RPMI8226 (cell line): ENCODE results near the gene CIBAR2.
A peak's percentile ranks its signal among the peaks of the same experiment; 100 is the strongest.

Source experiments
- DNase-seq: peaks from one replicate; pipeline ENCODE4 v3.0.0-alpha.2; 2015

CIBAR2 gene

DNA sequence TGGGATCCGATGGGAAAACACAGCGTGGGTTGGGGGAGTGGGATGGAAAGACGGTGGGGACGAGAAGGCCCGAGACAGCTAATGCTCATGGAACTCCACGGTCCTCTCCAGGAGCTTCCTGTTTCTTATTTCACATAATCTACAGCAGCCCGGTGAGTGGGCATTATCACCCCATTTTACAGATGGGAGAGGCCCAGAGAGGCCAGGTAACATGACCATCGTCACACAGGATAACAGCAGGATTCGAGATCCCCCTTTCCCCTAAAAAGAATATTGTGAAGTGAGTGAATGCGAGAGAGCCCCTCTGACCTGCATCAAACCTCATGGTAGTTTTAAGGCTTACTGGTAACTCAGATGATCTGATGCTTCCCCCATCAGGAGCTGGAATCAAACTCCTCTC lies 12.0 kb downstream of the CIBAR2 start:
- no peak for DNase-seq

DNA sequence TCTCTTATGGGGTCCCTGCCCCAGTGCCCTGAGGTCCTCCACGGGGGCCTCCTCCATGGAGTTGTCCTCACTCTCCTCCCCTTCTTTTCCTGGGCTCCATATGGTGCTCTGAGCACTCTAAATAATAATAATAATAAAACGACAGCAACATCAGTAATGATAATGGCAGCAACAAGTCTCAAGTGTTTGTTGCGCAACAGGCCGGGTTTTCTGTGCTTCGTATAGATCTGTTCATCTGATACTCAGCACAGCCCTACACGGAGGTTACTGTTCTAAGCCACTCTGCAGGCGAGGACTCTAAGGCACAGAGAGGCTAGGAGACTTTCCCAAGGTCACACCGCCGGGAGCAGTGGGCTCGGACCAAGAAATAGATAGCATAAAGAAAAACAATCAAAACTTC lies 13.7 kb downstream of the CIBAR2 start:
- no peak for DNase-seq

DNA sequence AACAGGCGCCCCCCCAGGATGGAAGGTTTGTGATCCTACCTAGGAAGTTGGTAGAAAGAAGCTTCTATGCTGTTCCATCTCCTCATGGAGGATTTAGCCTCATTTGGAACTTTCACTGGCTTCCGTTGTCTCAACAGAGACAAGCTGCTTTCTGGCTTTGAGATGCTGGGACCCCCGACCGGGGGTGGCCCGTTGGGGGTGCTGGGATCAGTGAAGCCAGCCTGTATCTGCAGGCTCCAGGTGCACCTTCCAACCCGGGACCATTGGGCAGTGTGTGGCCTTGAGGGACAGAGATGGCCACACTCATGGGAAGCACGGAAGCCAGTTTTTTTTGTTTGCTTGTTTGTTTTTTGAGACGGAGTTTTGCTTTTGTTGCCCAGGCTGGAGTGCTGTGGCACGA lies 15.4 kb downstream of the CIBAR2 start:
- no peak for DNase-seq

DNA sequence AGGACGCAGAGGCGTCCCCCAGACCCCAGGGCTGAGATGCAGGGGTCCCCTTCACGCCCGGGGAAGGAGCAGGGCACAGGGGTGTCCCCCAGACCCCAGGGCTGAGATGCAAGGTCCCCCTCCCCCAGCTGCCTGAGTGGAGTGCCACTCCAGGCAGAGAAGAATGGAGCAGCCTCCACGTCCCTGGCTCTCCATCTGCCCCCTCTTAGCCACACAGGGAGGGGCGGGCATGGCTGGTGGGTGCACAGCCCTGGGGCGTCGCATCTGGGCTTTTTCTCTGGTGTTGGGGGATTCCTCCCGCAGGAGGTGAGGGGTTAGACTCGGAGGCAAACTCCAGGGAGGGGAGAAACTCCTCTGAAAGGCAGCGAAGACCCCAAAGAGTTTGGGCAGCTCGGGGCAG lies 17.5 kb downstream of the CIBAR2 start:
- no peak for DNase-seq

DNA sequence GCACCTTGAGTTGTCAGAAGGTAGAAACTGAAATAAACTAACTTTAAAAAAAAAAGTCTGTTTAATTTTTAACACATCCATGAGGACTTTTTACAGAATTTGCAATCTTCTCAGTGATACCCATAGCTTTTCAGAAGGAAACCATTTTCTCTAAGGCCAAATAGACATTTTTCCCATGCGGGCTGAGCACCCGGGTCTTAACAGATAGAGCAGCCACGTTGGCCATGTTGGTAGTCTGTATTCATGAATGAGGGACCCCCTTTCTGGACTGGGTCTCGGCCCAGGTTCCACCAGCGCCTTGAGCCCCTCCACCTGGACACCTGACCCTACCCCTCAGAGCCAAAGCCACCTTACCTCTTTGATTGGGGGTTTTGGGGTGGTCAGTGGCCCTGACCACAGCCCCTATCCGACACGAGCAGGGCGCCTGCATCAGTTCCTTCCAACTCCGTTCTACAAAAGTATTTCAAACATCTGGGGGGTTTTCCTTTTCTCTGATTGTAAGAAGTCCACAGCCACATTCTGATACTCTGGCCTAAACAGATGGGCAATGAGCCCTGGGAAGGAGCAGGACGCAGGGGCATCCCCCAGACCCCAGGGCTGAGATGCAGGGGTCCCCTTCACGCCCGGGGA lies 18.0 kb downstream of the CIBAR2 start:
- DNase-seq = no peak

DNA sequence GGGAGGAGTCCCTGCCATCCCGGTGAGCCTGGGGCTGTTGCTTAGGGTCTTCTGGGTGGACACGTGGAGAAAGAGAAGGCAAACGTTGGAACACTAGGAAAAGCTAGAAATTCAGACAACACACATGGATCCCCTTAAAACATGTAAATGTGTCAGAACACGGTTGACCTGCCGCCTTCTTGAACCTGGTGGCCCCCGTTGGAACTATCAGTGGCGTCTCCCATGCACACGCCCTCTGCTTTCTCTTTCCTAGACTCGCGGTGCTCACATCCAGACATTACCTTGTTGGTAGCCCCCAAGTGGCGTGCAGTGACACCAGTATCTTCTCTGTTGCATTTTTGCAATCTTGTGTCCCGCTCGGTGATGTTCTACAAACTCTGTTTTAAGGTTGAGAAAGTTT lies 18.6 kb downstream of the CIBAR2 start:
- DNase-seq = no peak

DNA sequence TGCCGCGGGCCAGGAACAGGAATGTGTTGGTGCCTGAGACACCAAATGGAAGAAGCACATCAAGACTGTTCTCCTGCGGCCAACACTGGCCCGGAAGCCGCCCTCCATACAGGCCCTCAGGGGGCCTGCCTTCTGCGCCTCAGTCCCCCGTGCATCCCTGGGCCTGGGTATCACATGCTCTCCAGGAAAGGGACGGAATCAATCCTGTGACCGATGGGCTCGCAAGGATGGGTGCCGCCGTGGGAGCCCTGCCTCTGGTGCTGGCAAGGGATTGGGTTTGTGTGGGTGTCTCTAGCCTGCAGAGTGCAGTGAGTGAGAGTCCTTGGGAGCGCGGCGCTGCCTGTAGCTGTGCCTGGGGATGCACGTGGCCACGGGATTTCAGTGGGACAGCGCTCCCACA lies 19.4 kb downstream of the CIBAR2 start:
- DNase-seq = no peak

DNA sequence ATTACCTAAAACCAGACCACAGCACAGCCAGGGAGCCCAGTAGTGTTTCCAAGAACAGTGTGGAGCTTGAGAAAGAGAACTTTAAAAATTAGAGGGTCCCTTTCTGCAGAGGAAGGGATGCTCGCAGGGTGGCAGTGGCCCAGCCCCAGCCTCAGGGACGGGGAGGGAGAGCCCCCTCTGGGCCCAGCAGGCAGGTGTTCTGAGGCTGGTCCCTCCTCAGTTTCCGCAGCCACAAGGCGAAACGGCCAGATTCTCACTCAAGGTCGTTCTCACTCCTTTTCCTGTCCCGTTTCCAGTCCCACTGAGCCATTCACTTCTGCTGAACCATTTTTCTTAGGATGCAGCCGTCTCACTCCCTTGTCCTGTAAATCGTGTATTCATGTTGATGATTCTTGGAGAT lies 20.0 kb downstream of the CIBAR2 start:
- DNase-seq = no peak

DNA sequence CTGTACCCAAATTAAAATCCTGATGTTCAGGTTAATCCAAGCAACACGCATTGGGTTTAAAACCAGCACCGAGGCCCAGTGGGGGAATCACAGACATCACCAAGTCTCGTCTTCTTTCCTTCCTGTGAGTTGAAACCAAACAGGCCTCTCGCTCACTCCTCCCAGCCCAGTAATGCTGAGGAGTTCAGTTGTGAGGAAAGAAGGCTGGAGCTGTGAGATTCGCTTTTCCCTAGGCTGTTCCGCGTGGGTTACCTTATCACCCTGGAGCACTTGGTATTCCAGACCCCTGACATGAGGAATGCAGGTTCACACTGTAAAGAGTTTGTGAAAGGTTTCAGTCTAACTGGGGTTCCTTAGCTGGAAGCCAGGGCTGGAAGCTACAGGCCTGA lies 20.8 kb downstream of the CIBAR2 start:
- no peak for DNase-seq

DNA sequence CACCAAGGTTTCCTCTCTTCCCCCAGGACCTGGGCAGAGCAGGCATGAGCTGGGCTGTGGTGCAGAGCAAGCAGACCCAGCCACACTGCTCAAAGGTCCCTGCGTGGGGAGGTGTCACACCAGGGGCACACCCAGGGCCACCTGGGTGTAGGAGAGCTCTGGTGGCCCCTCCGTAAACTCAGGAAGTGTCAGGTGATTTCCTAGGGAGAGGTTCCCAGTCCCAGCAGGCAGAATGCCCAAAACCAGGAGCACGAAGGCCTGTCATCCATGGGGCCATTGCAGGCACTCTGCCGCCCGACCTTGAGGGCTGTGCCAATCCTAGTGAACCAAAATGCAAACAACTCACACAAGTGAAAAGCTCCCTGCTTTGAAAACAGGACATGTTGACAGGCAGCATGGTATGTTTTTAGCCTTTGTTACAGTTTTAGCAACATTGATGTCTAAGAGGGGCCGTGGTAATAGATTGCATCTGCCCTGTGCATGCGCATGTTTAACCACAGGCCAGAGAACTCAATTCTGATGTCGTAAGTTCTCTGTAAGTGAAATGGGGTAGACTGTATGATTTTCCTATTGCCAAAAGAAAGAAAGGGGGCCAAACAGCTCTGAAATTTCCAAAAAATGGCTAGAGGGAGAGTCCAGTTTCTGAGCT lies 21.3 kb downstream of the CIBAR2 start:
- no peak for DNase-seq

DNA sequence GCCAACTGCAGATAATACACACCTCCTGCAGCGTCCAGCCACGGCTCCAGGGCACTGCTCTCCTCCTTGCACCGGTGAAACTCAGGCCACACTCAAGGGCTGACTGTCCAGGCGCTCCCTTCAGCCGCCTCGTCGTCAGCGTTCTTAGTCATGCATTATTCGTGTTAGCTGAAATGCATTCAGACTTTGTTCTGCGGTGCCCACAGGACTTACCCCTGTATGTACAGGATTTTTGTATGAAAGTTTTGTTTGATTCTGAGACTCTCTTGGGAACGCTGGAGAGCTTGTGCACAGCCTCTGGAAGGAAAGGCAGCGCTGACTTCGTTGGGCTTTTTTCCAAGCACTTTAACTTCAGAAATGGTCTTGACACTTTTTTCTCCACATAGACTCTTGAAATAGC lies 22.1 kb downstream of the CIBAR2 start:
- DNase-seq = no peak

DNA sequence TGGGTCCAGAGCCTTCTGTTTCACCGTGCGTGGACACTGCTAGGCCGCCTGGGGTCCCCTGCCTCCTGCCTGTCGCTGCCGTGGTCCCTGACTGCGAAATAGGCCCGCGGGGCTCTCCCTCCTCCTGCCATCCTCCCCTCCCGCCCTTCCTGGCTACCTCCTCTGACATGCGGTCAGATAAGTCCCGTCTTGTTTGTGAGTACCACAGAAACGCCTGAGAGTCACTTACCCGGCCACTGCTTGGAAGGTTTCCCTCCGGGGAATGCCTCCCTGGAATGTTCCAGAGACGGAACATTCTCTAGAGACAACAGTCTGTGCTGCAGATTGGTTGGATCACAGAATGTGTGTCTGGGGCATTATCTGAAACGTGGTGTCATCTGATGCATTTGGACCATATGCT lies 22.7 kb downstream of the CIBAR2 start:
- no peak for DNase-seq

DNA sequence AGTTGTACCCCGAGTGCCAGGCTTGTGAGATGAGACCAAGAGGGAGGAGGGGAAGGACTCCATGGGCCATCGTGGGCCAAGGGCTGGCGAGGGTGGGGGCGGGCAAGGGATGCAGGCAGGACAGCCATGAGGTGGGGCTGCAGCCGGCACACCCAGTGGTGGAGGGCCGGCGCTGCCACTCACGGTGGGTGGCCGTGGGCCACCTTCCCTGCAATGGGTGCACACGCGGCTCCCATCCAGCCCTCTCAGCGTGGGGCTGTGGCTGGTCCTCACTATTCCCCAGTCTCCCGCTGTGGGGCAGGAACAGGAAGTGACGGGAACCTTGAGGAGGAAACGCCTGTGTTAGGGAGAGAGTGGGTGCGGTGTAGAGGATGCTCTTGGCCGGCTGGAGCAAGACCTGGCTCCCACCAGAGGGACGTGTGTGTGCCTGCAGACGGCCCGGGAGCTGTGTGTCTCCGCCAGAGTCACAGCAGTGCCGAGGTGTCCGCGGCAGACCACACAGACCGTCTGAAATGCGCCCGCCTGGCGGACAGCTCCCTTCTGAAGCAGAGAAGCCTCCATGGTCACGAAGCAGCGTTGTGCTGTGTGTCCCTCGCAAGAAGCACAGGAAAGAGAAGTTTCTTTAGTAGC lies 23.6 kb downstream of the CIBAR2 start:
- no peak for DNase-seq

DNA sequence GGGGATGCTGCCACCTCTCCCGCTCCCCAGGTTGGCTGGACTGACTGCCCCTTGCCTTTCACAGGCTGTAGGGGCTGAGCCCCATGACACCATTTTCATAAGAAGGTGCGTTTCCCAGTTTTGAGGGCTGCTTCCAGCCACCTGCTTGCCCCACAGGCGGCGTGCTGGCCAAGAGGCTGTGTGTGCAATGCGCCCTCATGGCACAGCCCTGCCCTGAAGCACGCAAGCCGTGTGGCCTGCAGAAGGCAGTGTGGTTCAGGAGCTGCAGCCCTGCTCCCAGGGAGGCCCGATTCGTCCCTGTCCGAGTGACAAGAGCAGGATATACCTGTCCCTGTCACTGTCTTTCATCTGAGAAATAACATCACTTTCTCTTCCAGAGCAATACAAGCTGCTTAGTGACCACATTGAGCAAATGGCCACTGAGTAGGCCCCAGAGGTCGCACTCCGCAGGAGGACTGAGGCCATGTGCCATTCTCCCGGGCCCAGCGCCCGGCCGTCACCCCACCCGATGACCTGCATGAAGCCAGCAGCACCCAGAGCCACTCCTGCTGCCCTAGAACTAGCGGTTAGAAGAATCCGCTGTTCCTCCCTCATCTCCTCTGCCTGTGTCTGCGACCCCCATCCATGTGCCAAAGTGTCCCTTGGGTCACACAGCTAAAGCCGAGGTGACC lies 24.2 kb downstream of the CIBAR2 start:
- DNase-seq = no peak

DNA sequence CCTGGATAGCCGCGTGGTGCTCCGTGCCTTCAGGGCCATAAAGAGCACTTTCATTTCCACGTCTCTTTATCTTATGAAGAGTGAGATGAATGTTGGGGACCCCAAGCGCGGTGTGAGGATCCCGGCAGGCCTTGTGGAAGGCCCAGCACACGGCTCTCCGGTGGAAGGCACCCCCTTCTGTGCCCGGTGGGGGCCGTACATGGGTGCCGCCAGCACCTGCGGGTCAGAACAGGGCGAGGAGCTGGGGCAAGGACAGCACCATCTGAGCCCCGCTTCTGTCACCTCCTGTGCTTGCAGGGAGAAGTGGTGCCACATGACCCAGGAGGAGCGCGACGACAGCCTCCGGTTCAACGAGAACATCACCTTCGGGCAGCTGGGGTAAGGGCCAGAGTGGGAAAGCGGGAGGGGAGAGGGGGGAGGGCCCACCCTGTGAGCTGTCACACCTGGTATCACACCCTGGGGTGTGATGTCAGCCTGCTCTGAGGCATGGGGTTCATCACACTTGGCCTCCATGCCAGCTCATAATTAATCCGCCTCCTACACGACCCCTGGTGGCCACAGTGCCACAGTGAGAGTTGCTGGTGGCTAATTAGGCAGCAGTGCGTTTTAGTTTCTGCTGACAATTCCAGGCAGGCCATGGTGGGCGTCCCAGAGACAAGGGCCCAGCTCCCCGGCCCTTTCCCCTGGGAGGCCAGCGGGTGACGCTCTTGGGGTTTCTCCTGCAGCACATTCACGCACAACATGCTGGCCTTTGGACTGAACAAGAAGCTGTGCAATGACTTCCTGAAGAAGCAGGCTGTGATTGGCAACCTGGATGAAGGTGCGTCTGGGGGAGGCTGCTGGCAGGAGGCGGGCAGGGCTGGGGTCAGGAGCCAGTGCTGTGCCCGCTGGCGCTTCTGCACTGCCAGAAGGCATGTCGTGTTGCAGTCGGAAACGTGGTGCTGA lies 25.7 kb downstream of the CIBAR2 start:
- peak; percentile 73 for DNase-seq

DNA sequence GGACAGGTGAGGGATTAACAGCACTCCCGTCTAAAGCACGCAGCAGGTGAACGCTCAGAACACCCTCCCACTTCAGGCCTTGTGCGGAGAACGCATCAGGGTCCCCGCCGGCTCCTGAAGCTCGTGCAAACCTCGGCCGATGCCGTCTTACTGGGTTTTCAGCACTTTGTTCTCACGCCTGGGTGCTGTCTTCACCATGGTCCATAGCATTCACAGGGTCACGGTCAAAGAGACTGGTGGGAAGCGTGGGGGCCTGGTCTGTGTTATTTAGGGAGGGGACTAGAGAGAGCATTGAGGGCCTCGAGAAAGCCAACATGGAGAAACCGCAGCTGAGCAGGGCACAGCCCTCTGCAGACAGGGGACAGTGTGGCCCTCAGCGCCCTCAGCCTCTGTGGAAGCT lies 26.6 kb downstream of the CIBAR2 start:
- DNase-seq = no peak

DNA sequence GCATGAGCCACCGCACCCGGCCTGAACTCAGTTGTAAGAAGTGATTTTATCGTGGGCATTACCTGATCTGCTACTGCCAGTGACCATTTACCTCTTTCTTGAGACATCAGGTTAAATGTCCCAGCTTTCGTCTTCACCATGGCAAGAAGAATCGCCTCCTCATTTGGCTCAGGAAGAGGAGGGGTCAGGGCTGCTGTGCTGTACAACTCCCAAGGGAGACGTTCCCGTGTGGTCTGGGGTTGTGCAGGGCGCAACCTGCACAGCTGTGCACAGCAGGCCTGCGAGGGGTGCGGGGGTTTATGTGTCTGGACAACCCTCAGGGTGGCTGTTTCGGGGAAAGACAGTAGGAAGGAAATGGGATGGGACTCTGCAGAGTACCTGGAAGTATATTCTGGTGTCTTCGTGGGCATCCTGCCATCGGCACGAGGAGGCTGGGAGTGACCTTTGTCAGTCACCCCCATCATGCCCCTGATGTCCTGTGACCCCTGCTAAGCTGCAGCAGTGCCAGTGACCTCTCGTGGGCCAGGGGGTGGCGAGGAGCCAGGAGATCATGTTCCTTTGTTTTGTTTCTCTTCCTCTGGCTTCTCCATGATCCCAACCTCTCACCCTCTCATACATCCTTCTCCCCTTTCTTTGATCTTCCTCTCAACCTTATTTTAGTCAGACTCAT lies 27.3 kb downstream of the CIBAR2 start:
- no peak for DNase-seq

DNA sequence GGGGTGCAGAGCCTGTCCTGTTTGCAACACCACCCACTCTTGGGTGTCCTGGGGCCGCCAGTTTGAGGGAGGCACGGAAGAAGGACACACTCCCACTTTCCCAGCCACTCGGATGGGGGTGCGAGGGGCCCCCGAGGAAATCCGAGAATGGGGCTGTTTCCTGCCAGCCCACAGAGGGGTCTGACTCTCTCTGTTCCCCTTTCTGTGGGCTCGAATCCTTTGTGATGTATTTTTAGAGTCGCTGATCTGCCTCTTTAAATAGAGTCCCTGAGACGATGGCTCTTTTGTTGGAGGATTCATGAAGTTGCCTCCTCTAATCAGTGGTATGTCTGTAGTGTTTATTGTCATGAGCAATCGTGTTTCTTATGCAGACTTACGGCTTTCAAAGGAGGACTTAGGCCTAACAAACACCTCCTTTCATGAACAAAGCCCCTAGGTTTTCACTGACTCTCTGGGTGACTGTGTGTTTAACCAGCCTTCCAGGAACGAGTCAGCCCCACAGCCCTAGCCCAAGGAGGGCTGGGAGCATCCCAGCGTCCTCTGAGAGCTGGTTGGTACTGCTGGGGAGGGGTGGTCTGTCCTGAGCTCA lies 29.1 kb downstream of the CIBAR2 start:
- peak; percentile 32 for DNase-seq

DNA sequence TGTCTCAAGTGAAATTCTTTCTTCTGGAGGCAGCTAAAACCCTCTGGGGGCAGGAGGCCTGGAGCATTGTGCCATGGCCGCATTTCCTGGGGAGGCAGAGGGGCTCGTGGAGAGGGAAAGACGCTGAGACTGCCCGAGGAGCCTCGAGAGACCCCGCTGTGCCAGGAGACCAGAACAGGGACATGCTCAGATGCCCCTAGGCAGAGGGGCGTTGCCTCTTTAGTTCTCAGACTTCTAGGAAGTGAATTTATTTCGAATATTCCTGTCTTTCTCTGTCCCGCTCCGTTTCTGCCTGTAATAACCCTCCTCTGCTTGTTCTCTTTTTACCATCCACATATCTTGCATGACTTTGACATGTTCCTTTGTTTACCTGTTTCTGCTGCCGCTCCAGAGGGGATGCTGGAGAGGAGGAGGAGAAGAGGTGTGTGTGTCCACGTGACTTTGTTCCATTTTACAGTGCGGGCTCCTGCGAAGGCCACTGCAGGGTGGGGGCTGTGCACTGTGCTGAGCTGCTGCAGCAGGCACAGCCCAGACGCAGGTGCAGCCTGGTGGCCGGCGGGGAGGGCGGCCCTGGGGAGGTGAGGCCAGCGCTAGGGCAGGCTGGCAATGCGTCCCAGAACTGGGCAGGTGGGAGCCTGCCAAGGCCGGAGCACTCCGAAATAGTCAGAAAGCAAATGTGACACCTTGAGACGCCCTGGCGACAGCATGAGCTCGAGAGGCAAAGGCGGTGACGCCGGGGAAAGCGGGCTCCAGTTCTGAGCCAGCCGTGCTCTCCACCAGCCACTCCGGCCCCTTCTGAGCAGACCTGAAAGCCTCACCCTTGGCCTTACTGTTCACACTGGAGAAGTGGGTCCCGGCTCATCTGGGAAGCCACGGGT lies 29.9 kb downstream of the CIBAR2 start:
- DNase-seq = peak; percentile 85

DNA sequence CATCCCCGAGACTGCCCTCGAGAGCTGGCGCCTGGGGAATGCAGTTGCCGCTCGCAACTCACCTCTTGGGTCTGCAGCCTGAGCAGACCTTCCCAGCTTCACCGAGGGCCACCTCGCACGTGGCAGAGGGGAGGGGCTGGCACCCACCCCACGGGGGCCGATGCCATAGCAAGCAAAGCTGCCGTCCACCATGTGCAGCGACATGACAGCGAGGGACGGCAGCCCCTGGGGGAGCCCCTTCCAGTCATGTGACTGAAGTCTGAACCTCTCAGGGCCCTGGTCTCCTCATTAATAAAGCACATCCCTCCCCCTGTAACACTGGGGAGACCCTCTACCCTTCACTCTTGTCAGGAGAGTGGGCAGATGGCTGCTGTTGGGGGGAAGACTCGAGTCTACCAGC lies 30.5 kb downstream of the CIBAR2 start:
- no peak for DNase-seq

DNA sequence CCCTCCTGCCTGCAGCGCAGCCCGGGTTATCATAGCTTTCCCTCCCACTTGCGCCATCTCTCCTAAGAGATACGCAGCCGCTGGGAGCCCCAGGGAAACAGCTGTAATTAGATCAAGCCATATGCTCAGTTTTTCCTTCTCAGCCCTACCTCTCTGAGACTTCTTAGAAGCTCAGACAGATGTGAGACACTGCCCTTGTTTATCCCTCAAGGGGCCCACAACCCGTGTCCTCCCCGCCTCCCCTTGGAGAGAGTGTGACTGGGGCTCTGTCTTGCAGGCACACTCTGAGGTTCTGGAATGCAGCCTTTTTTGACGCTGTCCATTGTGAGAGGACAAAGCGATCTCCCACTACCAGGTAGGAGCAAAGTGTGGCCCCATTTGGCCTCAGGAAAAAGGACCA lies 31.2 kb downstream of the CIBAR2 start:
- DNase-seq = no peak
